GM18951 (cell line): Measurements from ENCODE around the gene TMEM44.
A peak's percentile ranks its signal among the peaks of the same experiment; 100 is the strongest.

Experiments
- POLR2A ChIP-seq: IDR thresholded peaks from 4 replicates; pipeline ENCODE4 v1.6.1; 2011; ENCODE audit warnings: mild to moderate bottlenecking; ENCODE audit not compliant: insufficient read length, insufficient read depth; ENCODE audit errors: extremely low read depth
- in situ Hi-C: fragments of 300-500 bp; cut with MboI; formaldehyde crosslinking; loops from one replicate; pipeline ENCODE4 v1.12.0; 2022; ENCODE audit warnings: low sequenced_read_pairs, mixed read lengths, inconsistent platforms; ENCODE audit not compliant: unreplicated experiment

The TMEM44 gene

GRCh38 chr3:194633349-194634004 lies at the start of gene TMEM44:
TSS of gene TMEM44 (minus strand) at chr3:194633419. CDS start at chr3:194633215, 204 bp downstream.
- peak; percentile 63 for TF ChIP-seq POLR2A

GRCh38 chr3:194682694-194683310 lies 49.6 kb upstream of the TMEM44 start:
- no peak for TF ChIP-seq POLR2A
- in situ Hi-C loops = loop anchor here (10.0 to 25.0 kb wide), 2 partner anchors 422 to 854 kb away; partner anchors contain the start of gene PPP1R2

More at GRCh38 chr3:194633349-194634004, at the start of gene TMEM44:
- in situ Hi-C loops = no loop called here

GRCh38 chr3:194682189-194682693 lies 49.0 kb upstream of the TMEM44 start:
- no peak for TF ChIP-seq POLR2A

GRCh38 chr3:194680888-194681615 lies 47.8 kb upstream of the TMEM44 start:
- TF ChIP-seq POLR2A = no peak
- in situ Hi-C loops = loop anchor here (10.0 to 25.0 kb wide), 2 partner anchors 424 to 856 kb away; partner anchors contain the start of gene PPP1R2

More at GRCh38 chr3:194682189-194682693, 49.0 kb upstream of the TMEM44 start:
- in situ Hi-C loops = loop anchor here (10.0 to 25.0 kb wide), 2 partner anchors 423 to 855 kb away; partner anchors contain the start of gene PPP1R2

- TF ChIP-seq POLR2A = no peak
- in situ Hi-C loops = loop anchor here (25.0 kb wide), 1 partner anchor 861 kb away; the partner anchor contains the start of gene PPP1R2
Measured at GRCh38 chr3:194676471-194676870, 43.3 kb upstream of the TMEM44 start.

- in situ Hi-C loops = loop anchor here (25.0 kb wide), 1 partner anchor 862 kb away; the partner anchor contains the start of gene PPP1R2
- no peak for TF ChIP-seq POLR2A
Measured at GRCh38 chr3:194675680-194676079, 42.5 kb upstream of the TMEM44 start.

GRCh38 chr3:194675081-194675640 lies 41.9 kb upstream of the TMEM44 start:
- in situ Hi-C loops = loop anchor here (25.0 kb wide), 1 partner anchor 862 kb away; the partner anchor contains the start of gene PPP1R2
- no peak for TF ChIP-seq POLR2A

- no peak for TF ChIP-seq POLR2A
- in situ Hi-C loops = no loop called here
Measured at GRCh38 chr3:194673761-194674160, 40.5 kb upstream of the TMEM44 start.

GRCh38 chr3:194672876-194673275 lies 39.7 kb upstream of the TMEM44 start:
- in situ Hi-C loops = no loop called here
- TF ChIP-seq POLR2A = no peak

GRCh38 chr3:194671900-194672808 lies 38.9 kb upstream of the TMEM44 start, which contains the start of gene LSG1:
TSS of gene LSG1 (minus strand) at chr3:194672191. CDS start at chr3:194672162, 29 bp downstream.
- TF ChIP-seq POLR2A = peak; percentile 63
- in situ Hi-C loops = no loop called here

- TF ChIP-seq POLR2A = no peak
- in situ Hi-C loops = no loop called here
Measured at GRCh38 chr3:194671511-194671899, 38.3 kb upstream of the TMEM44 start.

GRCh38 chr3:194667363-194667762 lies 34.1 kb upstream of the TMEM44 start:
- in situ Hi-C loops = no loop called here
- no peak for TF ChIP-seq POLR2A
